Spleen (tissue), 7 donors: ENCODE measurements around the gene LINC01488.

Experiments used
- CTCF ChIP-seq, 11 experiments: fragments of 200-600 bp in 7 of 11; fragments of 450-650 bp in 4 of 11; sonication (generic) in 4 of 11; IDR thresholded peaks in 8 of 11; conservative IDR thresholded peaks in 3 of 11; 1 replicate in 7 of 11; 2 replicates in 4 of 11; pipeline versions ENCODE4 v1.4.0 to v1.8.0; 2016 to 2021; ENCODE audit warnings: antibody characterized with exemption in 11 of 11, inconsistent platforms in 4 of 11, mild to moderate bottlenecking in 1 of 11
- POLR2AphosphoS5 ChIP-seq, 3 donors: sonication (generic); formaldehyde crosslinking; IDR thresholded peaks; one replicate each; pipeline ENCODE4 v1.5.1; 2017; ENCODE audit warnings: antibody characterized with exemption in 3 of 3
- donor health status: DM: no; HTN: no; CAD: no; lungs with moderate emphysema.
- donor health status: DM: no; HTN: no; CAD: no.
- donor health status: DM: no; HTN: no; CAD: no.

GRCh38 chr11:69461272-69461962 lies 20.0 kb upstream of the LINC01488 start:
- TF ChIP-seq POLR2AphosphoS5 (IDR thresholded peaks at IDR 0.05) = no peak
- TF ChIP-seq CTCF (IDR thresholded peaks at IDR 0.05 in 8 of 11, conservative IDR thresholded peaks at IDR 0.05 in 3 of 11) = no peak
